Endothelial cell of umbilical vein (primary cell): ENCODE measurements around the gene GOLGA3.
"Not testable (repeated sequence)": the region's sequence is repeated elsewhere in the genome, so short reads cannot be mapped to it uniquely, and the experiment has no call there.

ENCODE experiments used
- EZH2 ChIP-seq: IDR thresholded peaks from 2 replicates; pipeline ENCODE4 v1.6.1; 2012; ENCODE audit warnings: borderline replicate concordance, low read depth, mild to moderate bottlenecking, moderate library complexity, low read length, inconsistent platforms; ENCODE audit not compliant: severe bottlenecking
- FOS ChIP-seq: IDR thresholded peaks from 2 replicates; pipeline ENCODE4 v1.6.1; 2011; ENCODE audit warnings: mild to moderate bottlenecking, low read length, moderate library complexity, borderline replicate concordance; ENCODE audit not compliant: insufficient read depth
- JUN ChIP-seq: IDR thresholded peaks from 2 replicates; pipeline ENCODE4 v1.6.1; 2011; ENCODE audit warnings: borderline replicate concordance, low read depth; ENCODE audit not compliant: insufficient read length, insufficient read depth
- POLR2A ChIP-seq: IDR thresholded peaks from 2 replicates; pipeline ENCODE4 v1.6.1; 2012; ENCODE audit warnings: low read depth, mild to moderate bottlenecking, control low read depth, low read length
- POLR2AphosphoS5 ChIP-seq: IDR thresholded peaks from 2 replicates; pipeline ENCODE4 v1.6.1; 2012; ENCODE audit warnings: low read depth, mild to moderate bottlenecking, control low read depth, low read length, moderate library complexity; ENCODE audit not compliant: insufficient read depth
- TF ChIP-seq, protein P1 (sequence below), 2 donors: IDR thresholded peaks; 1 replicate in 1 of 2; 2 replicates in 1 of 2; pipeline ENCODE4 v1.5.1; 2011; ENCODE audit warnings: low read length in 2 of 2, mild to moderate bottlenecking in 2 of 2, moderate library complexity in 2 of 2, control low read depth in 1 of 2, inconsistent platforms in 1 of 2, low read depth in 1 of 2; ENCODE audit not compliant: insufficient read depth in 1 of 2; ENCODE audit errors: extremely low read depth in 1 of 2

- TF ChIP-seq, protein P1, sequence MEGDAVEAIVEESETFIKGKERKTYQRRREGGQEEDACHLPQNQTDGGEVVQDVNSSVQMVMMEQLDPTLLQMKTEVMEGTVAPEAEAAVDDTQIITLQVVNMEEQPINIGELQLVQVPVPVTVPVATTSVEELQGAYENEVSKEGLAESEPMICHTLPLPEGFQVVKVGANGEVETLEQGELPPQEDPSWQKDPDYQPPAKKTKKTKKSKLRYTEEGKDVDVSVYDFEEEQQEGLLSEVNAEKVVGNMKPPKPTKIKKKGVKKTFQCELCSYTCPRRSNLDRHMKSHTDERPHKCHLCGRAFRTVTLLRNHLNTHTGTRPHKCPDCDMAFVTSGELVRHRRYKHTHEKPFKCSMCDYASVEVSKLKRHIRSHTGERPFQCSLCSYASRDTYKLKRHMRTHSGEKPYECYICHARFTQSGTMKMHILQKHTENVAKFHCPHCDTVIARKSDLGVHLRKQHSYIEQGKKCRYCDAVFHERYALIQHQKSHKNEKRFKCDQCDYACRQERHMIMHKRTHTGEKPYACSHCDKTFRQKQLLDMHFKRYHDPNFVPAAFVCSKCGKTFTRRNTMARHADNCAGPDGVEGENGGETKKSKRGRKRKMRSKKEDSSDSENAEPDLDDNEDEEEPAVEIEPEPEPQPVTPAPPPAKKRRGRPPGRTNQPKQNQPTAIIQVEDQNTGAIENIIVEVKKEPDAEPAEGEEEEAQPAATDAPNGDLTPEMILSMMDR (IDR thresholded peaks at IDR 0.05; ENCODE audit: extremely low read depth in 1 of 2, insufficient read depth in 1 of 2, low read depth in 1 of 2, low read length in 2 of 2): not testable (repeated sequence)
- TF ChIP-seq POLR2A, POLR2AphosphoS5, EZH2, JUN, FOS: not testable (repeated sequence)
Observed at GRCh38 chr12:132776230-132776625, 52.4 kb downstream of the GOLGA3 start.
